Caco-2 (cell line): ENCODE measurements around the gene WDFY4. TPM values are rescaled to one million over a fixed set of nuclear protein-coding genes. Genes with fewer than 3 reads are reported as not detected.

Experiments
- BruUV-seq: library from RNA; stranded (reverse); fragments of 400-500 nt; replicated peaks from 2 replicates; lab custom pipeline; 2021; lab: Mats Ljungman, UMichigan
- CTCF ChIA-PET: fragments of 300-600 bp; sonication (Branson Sonifier 250); formaldehyde crosslinking; loops from one replicate; lab custom pipeline; 2022; ENCODE audit warnings: antibody characterized with exemption; lab: Charles Lee
- POLR2A ChIA-PET: fragments of 300-600 bp; sonication (Branson Sonifier 250); formaldehyde crosslinking; loops from one replicate; lab custom pipeline; 2022; ENCODE audit warnings: antibody characterized with exemption; lab: Charles Lee
- DNase-seq, 2 experiments: peaks; one replicate each; pipeline versions ENCODE4 v3.0.0 to v3.0.0-alpha.2; 2020 to 2022
- H3K27me3 ChIP-seq: replicated peaks from 2 replicates; pipeline ENCODE4 v1.6.0; 2011; ENCODE audit warnings: low read length; ENCODE audit not compliant: control insufficient read depth, insufficient read depth
- H3K36me3 ChIP-seq: 2 replicates; pipeline ENCODE4 v1.5.1; 2011; ENCODE audit warnings: low read length; ENCODE audit not compliant: control insufficient read depth, insufficient read depth
- H3K4me1 ChIP-seq: fragments of 250-450 bp; sonication (Bioruptor Pico); 2 replicates; pipeline ENCODE4 v1.5.1; 2020; ENCODE audit warnings: mild to moderate bottlenecking
- H3K4me3 ChIP-seq: 2 replicates; pipeline ENCODE4 v1.5.1; 2011; ENCODE audit warnings: low read depth, mild to moderate bottlenecking, control low read depth, low read length
- H3K9me3 ChIP-seq: fragments of 250-450 bp; sonication (Bioruptor Pico); 2 replicates; pipeline ENCODE4 v1.5.1; 2020; ENCODE audit warnings: mild to moderate bottlenecking, moderate library complexity
- H3K27ac Mint-ChIP-seq: one replicate; pipeline ENCODE4 v1.8.0; 2022; ENCODE audit warnings: mixed read lengths; ENCODE audit not compliant: unreplicated experiment
- H3K27me3 Mint-ChIP-seq: one replicate; pipeline ENCODE4 v1.8.0; 2022; ENCODE audit warnings: mixed read lengths; ENCODE audit not compliant: insufficient read depth, unreplicated experiment
- H3K36me3 Mint-ChIP-seq: one replicate; pipeline ENCODE4 v1.8.0; 2022; ENCODE audit warnings: mild to moderate bottlenecking, mixed read lengths; ENCODE audit not compliant: insufficient read depth, unreplicated experiment
- H3K4me1 Mint-ChIP-seq: one replicate; pipeline ENCODE4 v1.8.0; 2022; ENCODE audit warnings: low read depth, mixed read lengths; ENCODE audit not compliant: unreplicated experiment
- H3K4me3 Mint-ChIP-seq: one replicate; pipeline ENCODE4 v1.8.0; 2022; ENCODE audit warnings: mild to moderate bottlenecking, moderate library complexity, mixed read lengths; ENCODE audit not compliant: unreplicated experiment
- H3K9me3 Mint-ChIP-seq: one replicate; pipeline ENCODE4 v1.8.0; 2022; ENCODE audit warnings: mixed read lengths; ENCODE audit not compliant: unreplicated experiment
- intact Hi-C: fragments of 100-400 bp; cut with micrococcal nuclease; formaldehyde crosslinking; loops from one replicate; pipeline ENCODE4 v1.10.0; 2022; ENCODE audit not compliant: unreplicated experiment
- total RNA-seq: library from RNA; stranded (reverse); gene quantifications from 2 replicates; pipeline ENCODE4 v1.2.3, GENCODE V29; 2022
- TF ChIP-seq, protein P1 (sequence below), 2 experiments: fragments of 200-600 bp in 1 of 2; IDR thresholded peaks; 1 replicate in 1 of 2; 2 replicates in 1 of 2; pipeline versions ENCODE4 v1.5.1 to v1.8.0; 2011 to 2022; ENCODE audit warnings: antibody characterized with exemption in 1 of 2, control low read depth in 1 of 2, inconsistent platforms in 1 of 2, low read depth in 1 of 2, low read length in 1 of 2, mild to moderate bottlenecking in 1 of 2, moderate library complexity in 1 of 2; ENCODE audit not compliant: insufficient read depth in 1 of 2, severe bottlenecking in 1 of 2, unreplicated experiment in 1 of 2

WDFY4 gene
- total RNA-seq, 1 experiment from 2014 or later = not detected

DNA sequence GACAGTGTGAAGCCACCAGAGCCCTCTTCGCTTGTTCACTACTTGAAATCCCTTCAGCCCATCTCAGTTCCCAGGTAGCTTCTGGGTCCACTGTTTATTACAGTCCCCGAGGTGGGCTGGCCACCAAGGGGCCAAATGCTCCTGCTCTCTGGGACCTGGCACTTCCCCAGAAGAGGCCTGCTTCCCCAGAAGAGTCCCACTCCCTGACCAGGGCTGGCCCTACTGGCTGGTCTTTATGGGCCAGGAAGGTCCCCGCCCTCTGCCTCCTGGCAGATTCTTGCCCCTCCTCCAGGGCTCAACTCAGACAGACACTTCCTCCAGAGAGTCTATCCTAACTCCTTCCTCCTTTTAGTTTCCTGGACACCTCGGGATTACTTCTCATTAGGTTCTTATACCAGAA is 325.6 kb downstream of the WDFY4 start:
- no peak overlapping the region for H3K4me3 Mint-ChIP-seq

DNA sequence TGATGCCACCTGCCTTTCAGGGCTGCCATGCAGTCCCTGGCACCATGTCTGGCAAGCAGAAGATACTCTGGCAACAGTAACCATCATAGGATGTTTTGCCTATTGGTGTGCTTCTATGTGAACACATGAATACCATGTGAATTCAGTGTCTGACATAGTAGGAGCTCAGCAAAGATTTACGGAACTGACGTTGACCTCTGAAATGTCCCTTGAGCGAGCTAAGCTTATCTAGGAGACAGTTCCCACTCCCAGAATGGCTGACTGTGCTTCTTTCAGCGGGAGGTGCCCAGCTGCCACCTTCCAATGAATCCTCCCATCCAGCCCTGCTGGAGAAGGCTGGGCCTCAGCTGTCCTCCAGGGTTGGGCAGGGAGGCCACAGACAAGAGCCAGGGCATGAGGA is 326.2 kb downstream of the WDFY4 start:
- no peaks in the 10 kb centered on the region for H3K36me3 ChIP-seq
- peaks cover 2% of the 10 kb centered on the region; the same call in 1 of the 2 replicates for H3K27me3 ChIP-seq
- no peaks in the 10 kb centered on the region for H3K4me1 ChIP-seq
- Mint-ChIP-seq H3K4me3 (no peak overlapping the region), H3K9me3 (no peaks in the 10 kb centered on the region), H3K27ac (no peak overlapping the region), H3K36me3 (no peaks in the 10 kb centered on the region), H3K27me3 (peaks cover 20% of the 10 kb centered on the region), H3K4me1 (no peaks in the 10 kb centered on the region)
- intact Hi-C loops = no loop called here
- H3K4me3 ChIP-seq = no peak overlapping the region
- TF ChIP-seq, protein P1, sequence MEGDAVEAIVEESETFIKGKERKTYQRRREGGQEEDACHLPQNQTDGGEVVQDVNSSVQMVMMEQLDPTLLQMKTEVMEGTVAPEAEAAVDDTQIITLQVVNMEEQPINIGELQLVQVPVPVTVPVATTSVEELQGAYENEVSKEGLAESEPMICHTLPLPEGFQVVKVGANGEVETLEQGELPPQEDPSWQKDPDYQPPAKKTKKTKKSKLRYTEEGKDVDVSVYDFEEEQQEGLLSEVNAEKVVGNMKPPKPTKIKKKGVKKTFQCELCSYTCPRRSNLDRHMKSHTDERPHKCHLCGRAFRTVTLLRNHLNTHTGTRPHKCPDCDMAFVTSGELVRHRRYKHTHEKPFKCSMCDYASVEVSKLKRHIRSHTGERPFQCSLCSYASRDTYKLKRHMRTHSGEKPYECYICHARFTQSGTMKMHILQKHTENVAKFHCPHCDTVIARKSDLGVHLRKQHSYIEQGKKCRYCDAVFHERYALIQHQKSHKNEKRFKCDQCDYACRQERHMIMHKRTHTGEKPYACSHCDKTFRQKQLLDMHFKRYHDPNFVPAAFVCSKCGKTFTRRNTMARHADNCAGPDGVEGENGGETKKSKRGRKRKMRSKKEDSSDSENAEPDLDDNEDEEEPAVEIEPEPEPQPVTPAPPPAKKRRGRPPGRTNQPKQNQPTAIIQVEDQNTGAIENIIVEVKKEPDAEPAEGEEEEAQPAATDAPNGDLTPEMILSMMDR (IDR thresholded peaks at IDR 0.05; ENCODE audit: insufficient read depth in 1 of 2, low read depth in 1 of 2, low read length in 1 of 2, severe bottlenecking in 1 of 2, unreplicated experiment in 1 of 2) = no peak
- ChIA-PET CTCF (no interaction called here), POLR2A (no interaction called here)
- BruUV-seq = no TSS peak
- DNase-seq = no peak
- no peaks in the 10 kb centered on the region for H3K9me3 ChIP-seq

More for the DNA sequence above, 325.6 kb downstream of the WDFY4 start:
- H3K27me3 ChIP-seq = peaks cover 2% of the 10 kb centered on the region; the same call in 1 of the 2 replicates
- H3K4me3 ChIP-seq = no peak overlapping the region
- H3K36me3 ChIP-seq = no peaks in the 10 kb centered on the region
- no peaks in the 10 kb centered on the region for H3K4me1 Mint-ChIP-seq
- no peaks in the 10 kb centered on the region for H3K9me3 Mint-ChIP-seq
- peaks cover 20% of the 10 kb centered on the region for H3K27me3 Mint-ChIP-seq
- no peaks in the 10 kb centered on the region for H3K4me1 ChIP-seq
- CTCF ChIA-PET = no interaction called here
- no peaks in the 10 kb centered on the region for H3K9me3 ChIP-seq
- TF ChIP-seq, protein P1 (IDR thresholded peaks at IDR 0.05; ENCODE audit: insufficient read depth in 1 of 2, low read depth in 1 of 2, low read length in 1 of 2, severe bottlenecking in 1 of 2, unreplicated experiment in 1 of 2) = no peak
- no TSS peak for BruUV-seq
- no peak overlapping the region for H3K27ac Mint-ChIP-seq
- H3K36me3 Mint-ChIP-seq = no peaks in the 10 kb centered on the region
- POLR2A ChIA-PET = no interaction called here
- intact Hi-C loops = no loop called here
- DNase-seq = no peak

DNA sequence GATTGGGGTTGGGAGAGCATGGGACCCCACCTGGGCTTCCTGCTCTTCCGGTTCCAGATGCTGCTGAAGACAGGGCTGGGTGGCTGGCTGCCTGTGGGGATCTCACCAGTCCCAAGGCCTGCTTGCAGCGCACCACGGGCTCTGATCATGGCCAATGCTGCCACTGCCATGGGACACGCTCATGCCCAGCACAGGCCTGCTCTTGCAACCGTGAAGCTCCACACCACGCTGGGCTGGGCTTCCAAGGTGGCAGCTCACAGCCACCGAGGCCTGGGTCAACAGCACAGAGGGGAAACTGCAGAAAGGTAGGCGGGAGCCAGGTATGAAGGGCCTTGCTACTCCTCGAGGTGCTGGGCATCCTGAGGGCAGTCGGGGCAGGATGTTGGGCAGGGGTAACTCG is 327.1 kb downstream of the WDFY4 start:
- H3K27me3 Mint-ChIP-seq = peaks cover 21% of the 10 kb centered on the region
- peaks cover 2% of the 10 kb centered on the region; the same call in 1 of the 2 replicates for H3K27me3 ChIP-seq
- no peak overlapping the region for H3K27ac Mint-ChIP-seq
- no peaks in the 10 kb centered on the region for H3K4me1 ChIP-seq
- POLR2A ChIA-PET = no interaction called here
- no peak overlapping the region for H3K4me3 ChIP-seq
- no peaks in the 10 kb centered on the region for H3K4me1 Mint-ChIP-seq
- no TSS peak for BruUV-seq
- H3K9me3 Mint-ChIP-seq = no peaks in the 10 kb centered on the region
- H3K4me3 Mint-ChIP-seq = no peak overlapping the region
- H3K36me3 Mint-ChIP-seq = no peaks in the 10 kb centered on the region
- no peaks in the 10 kb centered on the region for H3K9me3 ChIP-seq
- CTCF ChIA-PET = no interaction called here
- no peak for DNase-seq
- TF ChIP-seq, protein P1 (IDR thresholded peaks at IDR 0.05; ENCODE audit: insufficient read depth in 1 of 2, low read depth in 1 of 2, low read length in 1 of 2, severe bottlenecking in 1 of 2, unreplicated experiment in 1 of 2) = no peak
- H3K36me3 ChIP-seq = no peaks in the 10 kb centered on the region
- intact Hi-C loops = no loop called here
